Hepatocyte (in vitro differentiated cells): ENCODE results near the gene PLD1. TPM values are rescaled to one million over a fixed set of nuclear protein-coding genes. Genes with fewer than 3 reads are reported as not detected.

Source experiments
- DNase-seq: peaks from one replicate; pipeline ENCODE4 v3.0.0-alpha.2; 2016; ENCODE audit warnings: low spot score
- H2AFZ ChIP-seq: fragments of 200-600 bp; sonication (generic); 2 replicates; pipeline ENCODE4 v1.6.0; 2016; ENCODE audit warnings: antibody characterized with exemption, mild to moderate bottlenecking
- H3K27ac ChIP-seq: fragments of 200-600 bp; sonication (generic); 2 replicates; pipeline ENCODE4 v1.5.1; 2016; ENCODE audit warnings: mild to moderate bottlenecking
- H3K27me3 ChIP-seq: fragments of 200-600 bp; sonication (generic); 2 replicates; pipeline ENCODE4 v1.6.1; 2016
- H3K36me3 ChIP-seq: fragments of 200-600 bp; sonication (generic); replicated peaks from 2 replicates; pipeline ENCODE4 v1.5.1; 2016; ENCODE audit warnings: low read depth; ENCODE audit not compliant: insufficient read depth
- H3K4me1 ChIP-seq: fragments of 200-600 bp; sonication (generic); 2 replicates; pipeline ENCODE4 v1.5.1; 2016; ENCODE audit warnings: mild to moderate bottlenecking, moderate library complexity; ENCODE audit not compliant: insufficient read depth
- H3K4me2 ChIP-seq: fragments of 200-600 bp; sonication (generic); 2 replicates; pipeline ENCODE4 v1.6.0; 2016
- H3K4me3 ChIP-seq: fragments of 200-600 bp; sonication (generic); 2 replicates; pipeline ENCODE4 v1.5.1; 2016; ENCODE audit warnings: mild to moderate bottlenecking
- H3K79me2 ChIP-seq: fragments of 200-600 bp; sonication (generic); 2 replicates; pipeline ENCODE4 v1.6.0; 2017; ENCODE audit warnings: mild to moderate bottlenecking
- H3K9me2 ChIP-seq: fragments of 200-600 bp; sonication (generic); replicated peaks from 2 replicates; pipeline ENCODE4 v1.6.0; 2017; ENCODE audit warnings: mild to moderate bottlenecking; ENCODE audit not compliant: insufficient read depth
- H3K9me3 ChIP-seq: fragments of 200-600 bp; sonication (generic); 2 replicates; pipeline ENCODE4 v1.5.1; 2016; ENCODE audit warnings: low read depth, mild to moderate bottlenecking
- H4K20me1 ChIP-seq: fragments of 200-600 bp; sonication (generic); 2 replicates; pipeline ENCODE4 v1.6.0; 2016; ENCODE audit warnings: mild to moderate bottlenecking; ENCODE audit not compliant: insufficient read depth, poor library complexity, severe bottlenecking
- CTCF ChIP-seq: fragments of 200-600 bp; sonication (generic); IDR thresholded peaks from 2 replicates; pipeline ENCODE4 v1.5.1; 2016; ENCODE audit warnings: antibody characterized with exemption, mild to moderate bottlenecking; ENCODE audit not compliant: poor library complexity
- EZH2 ChIP-seq: fragments of 200-600 bp; sonication (generic); IDR thresholded peaks from 2 replicates; pipeline ENCODE4 v1.6.1; 2016; ENCODE audit warnings: antibody characterized with exemption, mild to moderate bottlenecking, borderline replicate concordance
- EZH2phosphoT487 ChIP-seq: fragments of 200-600 bp; sonication (generic); IDR thresholded peaks from one replicate; pipeline ENCODE4 v1.6.1; 2018; ENCODE audit warnings: antibody characterized with exemption, mild to moderate bottlenecking, low read depth, moderate library complexity; ENCODE audit not compliant: unreplicated experiment, severe bottlenecking
- WGBS: methylation state at CpG from one replicate; pipeline ENCODE4 v1.1.6; 2016; ENCODE audit warnings: low lambda C conversion rate; ENCODE audit errors: missing lambda C conversion rate; 5-methylcytosine and 5-hydroxymethylcytosine counted together
- polyA plus RNA-seq: library from polyadenylated mRNA; unstranded; fragments of >200 nt; fragmentation: Nextera tagmentation; extraction: Ambion mirVana; gene quantifications from 2 replicates; pipeline ENCODE4 v1.2.1, GENCODE V29; 2016
- total RNA-seq: library from RNA; depleted of rRNA; stranded (reverse); fragments of >200 nt; gene quantifications from 2 replicates; pipeline ENCODE4 v1.2.3, GENCODE V29; 2014

The PLD1 gene
- total and polyA plus RNA-seq, 2 experiments from 2014 or later = 29.4 to 71.1 TPM

GRCh38 chr3:171786997-171787396, 23.3 kb downstream of the PLD1 start:
- no peak overlapping the region for H3K4me3 ChIP-seq
- no peak for DNase-seq
- H3K4me2 ChIP-seq = no peak overlapping the region
- H3K79me2 ChIP-seq = peaks cover 29% of the 10 kb centered on the region
- no peak overlapping the region for H3K27ac ChIP-seq
- H3K36me3 ChIP-seq = no peaks in the 10 kb centered on the region
- TF ChIP-seq CTCF (no peak), EZH2 (no peak), EZH2phosphoT487 (no peak)
- WGBS = 100% methylated on average over 1 of the region's 1 CpG
- H3K4me1 ChIP-seq = peaks cover 27% of the 10 kb centered on the region
- no peaks in the 10 kb centered on the region for H3K9me2 ChIP-seq
- H2AFZ ChIP-seq = no peak overlapping the region
- no peaks in the 10 kb centered on the region for H3K27me3 ChIP-seq
- H3K9me3 ChIP-seq = no peaks in the 10 kb centered on the region
- no peaks in the 10 kb centered on the region for H4K20me1 ChIP-seq

- no peaks in the 10 kb centered on the region for H3K9me2 ChIP-seq
- no peak overlapping the region for H3K27ac ChIP-seq
- no peak overlapping the region for H2AFZ ChIP-seq
- peaks cover 37% of the 10 kb centered on the region for H3K79me2 ChIP-seq
- H3K36me3 ChIP-seq = no peaks in the 10 kb centered on the region
- peaks cover 11% of the 10 kb centered on the region for H3K4me1 ChIP-seq
- H3K9me3 ChIP-seq = no peaks in the 10 kb centered on the region
- TF ChIP-seq CTCF (no peak), EZH2 (no peak), EZH2phosphoT487 (no peak)
- DNase-seq = no peak
- no peak overlapping the region for H3K4me2 ChIP-seq
- no peaks in the 10 kb centered on the region for H4K20me1 ChIP-seq
- no peaks in the 10 kb centered on the region for H3K27me3 ChIP-seq
- 72% methylated on average over 5 of the region's 5 CpGs for WGBS
- no peak overlapping the region for H3K4me3 ChIP-seq
Observed at GRCh38 chr3:171784937-171785336, 25.3 kb downstream of the PLD1 start.

- DNase-seq = no peak
- Histone ChIP-seq H3K9me2 (no peaks in the 10 kb centered on the region), H3K4me1 (peaks cover 11% of the 10 kb centered on the region), H4K20me1 (no peaks in the 10 kb centered on the region), H3K4me3 (no peak overlapping the region), H3K27ac (no peak overlapping the region), H3K36me3 (no peaks in the 10 kb centered on the region), H3K27me3 (no peaks in the 10 kb centered on the region), H3K79me2 (peaks cover 42% of the 10 kb centered on the region), H2AFZ (no peak overlapping the region), H3K9me3 (no peaks in the 10 kb centered on the region), H3K4me2 (no peak overlapping the region)
- 89% methylated on average over 2 of the region's 2 CpGs for WGBS
- no peak for TF ChIP-seq EZH2phosphoT487
- TF ChIP-seq CTCF = no peak
- no peak for TF ChIP-seq EZH2
Observed at GRCh38 chr3:171784387-171784786, 25.9 kb downstream of the PLD1 start.

- WGBS = 74% methylated on average over 5 of the region's 5 CpGs
- no peaks in the 10 kb centered on the region for H3K36me3 ChIP-seq
- no peak for TF ChIP-seq EZH2
- no peak for TF ChIP-seq CTCF
- TF ChIP-seq EZH2phosphoT487 = no peak
- no peaks in the 10 kb centered on the region for H3K9me2 ChIP-seq
- no peaks in the 10 kb centered on the region for H4K20me1 ChIP-seq
- peaks cover 6% of the 10 kb centered on the region for H3K4me1 ChIP-seq
- no peak overlapping the region for H2AFZ ChIP-seq
- H3K4me3 ChIP-seq = no peak overlapping the region
- peaks cover 50% of the 10 kb centered on the region for H3K79me2 ChIP-seq
- H3K27me3 ChIP-seq = no peaks in the 10 kb centered on the region
- H3K4me2 ChIP-seq = no peak overlapping the region
- no peak for DNase-seq
- no peaks in the 10 kb centered on the region for H3K9me3 ChIP-seq
- no peak overlapping the region for H3K27ac ChIP-seq
Observed at GRCh38 chr3:171783626-171784025, 26.7 kb downstream of the PLD1 start.
